Left hindlimb (tissue), 1 donor: ENCODE measurements around the gene ZNF674.
"Not testable (repeated sequence)": the region's sequence is repeated elsewhere in the genome, so short reads cannot be mapped to it uniquely, and the experiment has no call there.

Experiments
- DNase-seq: peaks from one replicate; pipeline ENCODE4 v3.0.0-alpha.2; 2018

Gene ZNF674

DNA sequence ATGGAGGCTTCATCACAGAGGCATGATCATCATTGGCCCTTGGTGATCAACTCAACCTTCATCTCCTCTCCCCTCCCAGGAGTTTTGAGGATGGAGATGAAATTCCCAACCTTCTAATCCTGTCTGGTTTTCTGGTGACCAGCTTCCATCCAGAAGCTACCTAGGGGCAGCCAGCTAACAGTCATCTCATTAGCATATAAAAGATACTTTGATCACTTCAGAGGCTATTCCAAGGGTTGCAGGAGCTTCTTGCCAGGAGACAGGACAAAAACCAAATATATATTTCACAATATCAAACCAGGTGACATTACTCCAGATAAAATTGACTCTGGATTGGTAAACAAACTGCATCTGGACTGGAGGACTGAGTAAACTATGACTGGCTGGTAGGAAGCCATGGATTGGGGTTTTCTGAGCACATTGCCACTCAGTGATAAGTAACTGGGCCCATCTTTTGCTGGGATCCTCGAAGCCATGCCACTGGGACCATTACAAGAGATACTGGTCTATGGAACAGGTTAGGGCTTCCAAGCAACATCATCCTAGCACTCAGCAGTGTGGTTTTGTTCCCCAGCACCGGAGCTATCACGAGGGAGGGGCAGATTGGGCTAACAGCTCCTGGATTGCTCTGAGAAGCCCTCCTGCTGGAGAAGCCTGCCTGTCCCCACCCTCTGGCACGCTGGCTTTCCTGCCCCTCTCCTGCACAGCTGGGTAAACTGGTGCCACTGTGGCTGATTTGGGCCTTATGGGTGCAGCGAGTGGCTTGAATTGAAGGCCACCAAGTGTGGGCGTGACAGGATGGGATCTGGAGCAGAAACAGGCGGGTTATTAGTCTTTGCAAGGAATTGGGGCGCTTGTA lies 84.2 kb downstream of the ZNF674 start:
- DNase-seq: not testable (repeated sequence)

GRCh38 chrX:46459603-46460002 lies 85.6 kb downstream of the ZNF674 start:
- no peak for DNase-seq

GRCh38 chrX:46456125-46456922 lies 88.9 kb downstream of the ZNF674 start:
- no peak for DNase-seq
